HepG2 (cell line): ENCODE measurements around the gene KCNH6. TPM values are rescaled to one million over a fixed set of nuclear protein-coding genes. Genes with fewer than 3 reads are reported as not detected.

Experiments
- HOXA5 ChIP-seq: sonication (generic); formaldehyde crosslinking; IDR thresholded peaks from 2 replicates; pipeline ENCODE4 v1.4.0; 2020; ENCODE audit warnings: missing genetic modification reagents
- ISL2 ChIP-seq: sonication (generic); formaldehyde crosslinking; IDR thresholded peaks from 2 replicates; pipeline ENCODE4 v1.5.0; 2020; ENCODE audit warnings: missing genetic modification reagents
- JUND ChIP-seq: sonication (generic); formaldehyde crosslinking; IDR thresholded peaks from 2 replicates; pipeline ENCODE4 v1.8.0; 2022; ENCODE audit warnings: mild to moderate bottlenecking, missing genetic modification reagents
- KLF11 ChIP-seq: IDR thresholded peaks from 2 replicates; pipeline ENCODE4 v1.6.1; 2016; ENCODE audit warnings: missing compliant biosample characterization
- MEIS2 ChIP-seq: sonication (generic); formaldehyde crosslinking; IDR thresholded peaks from 2 replicates; pipeline ENCODE4 v1.9.0; 2021; ENCODE audit warnings: mild to moderate bottlenecking, missing genetic modification reagents
- MLX ChIP-seq: IDR thresholded peaks from 2 replicates; pipeline ENCODE4 v1.6.1; 2016
- SNAI1 ChIP-seq: sonication (generic); formaldehyde crosslinking; IDR thresholded peaks from 2 replicates; pipeline ENCODE4 v1.5.0; 2020; ENCODE audit warnings: mild to moderate bottlenecking, missing genetic modification reagents, borderline replicate concordance
- SSRP1 ChIP-seq: IDR thresholded peaks from 2 replicates; pipeline ENCODE4 v1.6.1; 2016; ENCODE audit warnings: control low read depth
- TRIM24 ChIP-seq: sonication (generic); formaldehyde crosslinking; IDR thresholded peaks from 2 replicates; pipeline ENCODE4 v1.8.0; 2022; ENCODE audit warnings: mild to moderate bottlenecking, missing genetic modification reagents
- ZBTB3 ChIP-seq: sonication (generic); formaldehyde crosslinking; IDR thresholded peaks from 2 replicates; pipeline ENCODE4 v1.4.0; 2020; ENCODE audit warnings: low read depth, mild to moderate bottlenecking, moderate library complexity, missing genetic modification reagents, borderline replicate concordance
- ZBTB38 ChIP-seq: sonication (generic); formaldehyde crosslinking; IDR thresholded peaks from 2 replicates; pipeline ENCODE4 v1.5.1; 2020; ENCODE audit warnings: mild to moderate bottlenecking, missing genetic modification reagents
- ZGPAT ChIP-seq: IDR thresholded peaks from 2 replicates; pipeline ENCODE4 v1.6.1; 2016; ENCODE audit warnings: mild to moderate bottlenecking
- ZNF205 ChIP-seq: IDR thresholded peaks from 2 replicates; pipeline ENCODE4 v1.6.1; 2018; ENCODE audit warnings: missing biosample characterization, missing genetic modification reagents
- ZNF317 ChIP-seq: sonication (generic); formaldehyde crosslinking; IDR thresholded peaks from 2 replicates; pipeline ENCODE4 v1.5.0; 2020; ENCODE audit warnings: mild to moderate bottlenecking, missing genetic modification reagents
- ZNF362 ChIP-seq: sonication (generic); formaldehyde crosslinking; IDR thresholded peaks from 2 replicates; pipeline ENCODE4 v1.4.0; 2020; ENCODE audit warnings: missing genetic modification reagents, mild to moderate bottlenecking, borderline replicate concordance
- ZNF382 ChIP-seq: sonication (generic); formaldehyde crosslinking; IDR thresholded peaks from 2 replicates; pipeline ENCODE4 v1.5.0; 2020; ENCODE audit warnings: missing genetic modification reagents, mild to moderate bottlenecking, borderline replicate concordance
- ZSCAN31 ChIP-seq: sonication (generic); formaldehyde crosslinking; IDR thresholded peaks from 2 replicates; pipeline ENCODE4 v1.5.0; 2020; ENCODE audit warnings: low read depth, mild to moderate bottlenecking, missing genetic modification reagents
- polyA plus RNA-seq, 8 experiments: library from polyadenylated mRNA; depleted of rRNA in 3 of 8; stranded (reverse) in 7 of 8; unstranded in 1 of 8; fragments of >200 nt; fragmentation: Illumina TruSeq in 4 of 8; extraction: Trizol in 4 of 8; gene quantifications; 2 replicates each; pipeline versions ENCODE4 v1.2.1 to v1.2.3, GENCODE V29; 2011 to 2016; ENCODE audit warnings: low read depth in 4 of 8, missing spikeins in 1 of 8, mixed read lengths in 1 of 8; ENCODE audit not compliant: insufficient read depth in 1 of 8
- total RNA-seq, 5 experiments: library from RNA; depleted of rRNA; stranded (reverse); fragments of >200 nt; fragmentation: Illumina TruSeq; extraction: Trizol; gene quantifications; 2 replicates each; pipeline ENCODE4 v1.2.3, GENCODE V29; 2016; ENCODE audit warnings: low read depth in 1 of 5
- TF ChIP-seq, protein P1 (sequence below): sonication (generic); formaldehyde crosslinking; IDR thresholded peaks from 2 replicates; pipeline ENCODE4 v1.4.0; 2020; ENCODE audit warnings: missing genetic modification reagents; ENCODE audit errors: not compliant biosample characterization
- TF ChIP-seq, protein P2 (sequence below): sonication (generic); formaldehyde crosslinking; IDR thresholded peaks from 2 replicates; pipeline ENCODE4 v1.4.0; 2020; ENCODE audit warnings: missing genetic modification reagents, borderline replicate concordance

Gene KCNH6
- total and polyA plus RNA-seq, 2 of the 13 experiments (the other 11 are each of a cell fraction or from before 2014, with no cell fraction given): 0.05 to 0.18 TPM

DNA sequence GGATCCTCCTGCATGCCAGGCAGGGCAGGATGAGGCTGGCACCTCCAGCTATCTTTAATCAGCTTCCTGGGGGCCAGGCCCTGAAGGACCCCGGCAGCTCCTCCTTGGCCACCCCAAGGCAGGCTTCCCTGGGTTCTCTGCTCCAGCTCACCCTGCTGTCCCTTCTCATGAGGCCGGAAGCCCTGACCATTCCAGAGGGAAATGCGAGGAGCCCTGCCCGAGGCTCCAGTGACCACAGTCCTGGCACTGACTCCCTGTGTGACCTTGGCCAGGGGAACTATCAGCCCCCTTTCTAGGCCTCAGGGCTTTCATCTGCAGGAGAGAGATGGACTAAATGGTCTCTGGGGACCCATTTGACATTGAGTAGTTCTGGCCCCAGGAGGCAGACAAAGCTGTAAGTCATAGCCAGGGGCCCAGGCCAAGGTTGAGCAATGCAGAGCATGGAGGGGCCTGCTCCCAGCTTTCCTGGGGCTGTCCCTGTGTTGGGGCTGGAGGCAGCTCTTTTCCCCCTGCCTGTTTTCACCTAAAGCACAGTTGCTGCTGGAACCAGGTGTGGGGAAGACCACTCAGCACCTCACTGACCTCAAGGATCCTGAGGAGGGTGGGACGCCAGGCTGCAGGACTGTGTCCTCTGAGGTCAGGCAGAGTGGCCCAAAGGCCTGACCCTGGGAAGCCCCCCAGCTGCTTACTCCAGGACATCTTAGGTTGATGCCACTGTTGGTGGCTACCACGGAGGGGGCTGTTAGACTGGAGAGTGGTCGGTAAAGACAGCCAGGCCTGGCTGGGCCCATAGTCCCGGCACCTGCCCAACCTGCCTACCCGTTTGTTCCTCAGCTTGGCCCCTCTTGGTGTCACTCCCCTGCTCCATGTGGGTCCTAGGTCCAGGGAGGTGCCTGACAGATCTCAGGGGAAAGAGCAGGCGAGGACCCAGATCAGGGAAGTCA lies 8.1 kb downstream of the KCNH6 start (continued):
- TF ChIP-seq, protein P1, sequence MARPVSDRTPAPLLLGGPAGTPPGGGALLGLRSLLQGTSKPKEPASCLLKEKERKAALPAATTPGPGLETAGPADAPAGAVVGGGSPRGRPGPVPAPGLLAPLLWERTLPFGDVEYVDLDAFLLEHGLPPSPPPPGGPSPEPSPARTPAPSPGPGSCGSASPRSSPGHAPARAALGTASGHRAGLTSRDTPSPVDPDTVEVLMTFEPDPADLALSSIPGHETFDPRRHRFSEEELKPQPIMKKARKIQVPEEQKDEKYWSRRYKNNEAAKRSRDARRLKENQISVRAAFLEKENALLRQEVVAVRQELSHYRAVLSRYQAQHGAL: no peak
- TF ChIP-seq ZNF205 (CRISPR knock-in tag) (peak; percentile 86), ZBTB3 (CRISPR knock-in tag) (peak; percentile 91; the same call in 1 of the 2 replicates), KLF11 (no peak), ZNF382 (CRISPR knock-in tag) (no peak), ISL2 (CRISPR knock-in tag) (peak; percentile 94), ZBTB38 (CRISPR knock-in tag) (no peak), SNAI1 (no peak), TRIM24 (CRISPR knock-in tag) (0 out of 2 replicates have a peak, but pooled peaks have one; percentile 34), JUND (CRISPR knock-in tag) (peak; percentile 37; the same call in 1 of the 2 replicates), ZNF317 (CRISPR knock-in tag) (peak; percentile 41; the same call in 1 of the 2 replicates), HOXA5 (CRISPR knock-in tag) (peak; percentile 74; the same call in 1 of the 2 replicates), ZSCAN31 (CRISPR knock-in tag) (no peak), SSRP1 (CRISPR knock-in tag) (no peak), ZNF362 (peak; percentile 70; the same call in 1 of the 2 replicates), MEIS2 (CRISPR knock-in tag) (peak; percentile 86), MLX (CRISPR knock-in tag) (no peak), ZGPAT (peak; percentile 92)
- TF ChIP-seq, protein P2, sequence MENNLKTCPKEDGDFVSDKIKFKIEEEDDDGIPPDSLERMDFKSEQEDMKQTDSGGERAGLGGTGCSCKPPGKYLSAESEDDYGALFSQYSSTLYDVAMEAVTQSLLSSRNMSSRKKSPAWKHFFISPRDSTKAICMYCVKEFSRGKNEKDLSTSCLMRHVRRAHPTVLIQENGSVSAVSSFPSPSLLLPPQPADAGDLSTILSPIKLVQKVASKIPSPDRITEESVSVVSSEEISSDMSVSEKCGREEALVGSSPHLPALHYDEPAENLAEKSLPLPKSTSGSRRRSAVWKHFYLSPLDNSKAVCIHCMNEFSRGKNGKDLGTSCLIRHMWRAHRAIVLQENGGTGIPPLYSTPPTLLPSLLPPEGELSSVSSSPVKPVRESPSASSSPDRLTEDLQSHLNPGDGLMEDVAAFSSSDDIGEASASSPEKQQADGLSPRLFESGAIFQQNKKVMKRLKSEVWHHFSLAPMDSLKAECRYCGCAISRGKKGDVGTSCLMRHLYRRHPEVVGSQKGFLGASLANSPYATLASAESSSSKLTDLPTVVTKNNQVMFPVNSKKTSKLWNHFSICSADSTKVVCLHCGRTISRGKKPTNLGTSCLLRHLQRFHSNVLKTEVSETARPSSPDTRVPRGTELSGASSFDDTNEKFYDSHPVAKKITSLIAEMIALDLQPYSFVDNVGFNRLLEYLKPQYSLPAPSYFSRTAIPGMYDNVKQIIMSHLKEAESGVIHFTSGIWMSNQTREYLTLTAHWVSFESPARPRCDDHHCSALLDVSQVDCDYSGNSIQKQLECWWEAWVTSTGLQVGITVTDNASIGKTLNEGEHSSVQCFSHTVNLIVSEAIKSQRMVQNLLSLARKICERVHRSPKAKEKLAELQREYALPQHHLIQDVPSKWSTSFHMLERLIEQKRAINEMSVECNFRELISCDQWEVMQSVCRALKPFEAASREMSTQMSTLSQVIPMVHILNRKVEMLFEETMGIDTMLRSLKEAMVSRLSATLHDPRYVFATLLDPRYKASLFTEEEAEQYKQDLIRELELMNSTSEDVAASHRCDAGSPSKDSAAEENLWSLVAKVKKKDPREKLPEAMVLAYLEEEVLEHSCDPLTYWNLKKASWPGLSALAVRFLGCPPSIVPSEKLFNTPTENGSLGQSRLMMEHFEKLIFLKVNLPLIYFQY: peak; percentile 95
